Trophoblast cell (in vitro differentiated cells and primary cell): ENCODE results near the gene NQO2.
A peak's percentile ranks its signal among the peaks of the same experiment; 100 is the strongest.
"Not testable (repeated sequence)": the region's sequence is repeated elsewhere in the genome, so short reads cannot be mapped to it uniquely, and the experiment has no call there.

Experiments used
- DNase-seq, 2 donors: peaks; one replicate each; pipeline ENCODE4 v3.0.0-alpha.2; 2016
- H2AFZ ChIP-seq: 2 replicates; pipeline ENCODE4 v1.6.1; 2013; ENCODE audit warnings: low read length, moderate library complexity, mild to moderate bottlenecking; ENCODE audit not compliant: insufficient read depth, poor library complexity
- H2AK5ac ChIP-seq: 2 replicates; pipeline ENCODE4 v1.6.1; 2013; ENCODE audit warnings: mild to moderate bottlenecking, low read length
- H2BK120ac ChIP-seq: 2 replicates; pipeline ENCODE4 v1.6.1; 2013; ENCODE audit warnings: low read length, mild to moderate bottlenecking, moderate library complexity; ENCODE audit not compliant: insufficient read depth, poor library complexity
- H2BK12ac ChIP-seq: 2 replicates; pipeline ENCODE4 v1.6.1; 2013; ENCODE audit warnings: mild to moderate bottlenecking, low read length, moderate library complexity
- H2BK5ac ChIP-seq: 2 replicates; pipeline ENCODE4 v1.6.1; 2013; ENCODE audit warnings: low read length, low read depth, moderate library complexity, mild to moderate bottlenecking; ENCODE audit not compliant: poor library complexity
- H3K14ac ChIP-seq: 2 replicates; pipeline ENCODE4 v1.6.1; 2013; ENCODE audit warnings: mild to moderate bottlenecking, low read length
- H3K18ac ChIP-seq: 2 replicates; pipeline ENCODE4 v1.6.1; 2013; ENCODE audit warnings: mild to moderate bottlenecking, low read length
- H3K23ac ChIP-seq: 2 replicates; pipeline ENCODE4 v1.6.1; 2013; ENCODE audit warnings: low read length
- H3K27ac ChIP-seq: 2 replicates; pipeline ENCODE4 v1.5.1; 2013; ENCODE audit warnings: low read depth, mild to moderate bottlenecking, inconsistent platforms, low read length, moderate library complexity
- H3K27me3 ChIP-seq: 2 replicates; pipeline ENCODE4 v1.6.1; 2013; ENCODE audit warnings: inconsistent platforms, mild to moderate bottlenecking, low read length, moderate library complexity; ENCODE audit not compliant: insufficient read depth
- H3K36me3 ChIP-seq, 2 experiments: 1 replicate in 1 of 2; 2 replicates in 1 of 2; pipeline ENCODE4 v1.6.1; 2013; ENCODE audit warnings: low read length in 2 of 2, mild to moderate bottlenecking in 2 of 2, moderate library complexity in 1 of 2; ENCODE audit not compliant: insufficient read depth in 2 of 2, control insufficient read depth in 1 of 2
- H3K4ac ChIP-seq: 2 replicates; pipeline ENCODE4 v1.6.1; 2013; ENCODE audit warnings: low read depth, mild to moderate bottlenecking, low read length, moderate library complexity
- H3K4me1 ChIP-seq, 2 experiments: 1 replicate in 1 of 2; 2 replicates in 1 of 2; pipeline ENCODE4 v1.6.1; 2013; ENCODE audit warnings: low read length in 2 of 2, mild to moderate bottlenecking in 2 of 2, moderate library complexity in 1 of 2; ENCODE audit not compliant: insufficient read depth in 2 of 2, control insufficient read depth in 1 of 2
- H3K4me2 ChIP-seq: 2 replicates; pipeline ENCODE4 v1.6.1; 2013; ENCODE audit warnings: inconsistent platforms, mild to moderate bottlenecking, low read length, moderate library complexity
- H3K4me3 ChIP-seq: 2 replicates; pipeline ENCODE4 v1.5.1; 2013; ENCODE audit warnings: mild to moderate bottlenecking, low read depth, low read length, inconsistent platforms
- H3K79me1 ChIP-seq: one replicate; pipeline ENCODE4 v1.6.1; 2013; ENCODE audit warnings: low read length
- H3K79me2 ChIP-seq: 2 replicates; pipeline ENCODE4 v1.6.1; 2013; ENCODE audit warnings: low read length, mild to moderate bottlenecking; ENCODE audit not compliant: control insufficient read depth, insufficient read depth, poor library complexity
- H3K9ac ChIP-seq: 2 replicates; pipeline ENCODE4 v1.6.1; 2013; ENCODE audit warnings: mild to moderate bottlenecking, low read length
- H3K9me3 ChIP-seq: 2 replicates; pipeline ENCODE4 v1.6.1; 2013; ENCODE audit warnings: low read depth, mild to moderate bottlenecking, control low read depth, inconsistent platforms, low read length; ENCODE audit not compliant: insufficient read depth
- H4K12ac ChIP-seq: 2 replicates; pipeline ENCODE4 v1.6.1; 2013; ENCODE audit warnings: low read depth, mild to moderate bottlenecking, low read length, moderate library complexity
- H4K8ac ChIP-seq: 2 replicates; pipeline ENCODE4 v1.6.1; 2013; ENCODE audit warnings: low read depth, mild to moderate bottlenecking, low read length, moderate library complexity
- H4K91ac ChIP-seq: one replicate; pipeline ENCODE4 v1.6.1; 2013; ENCODE audit warnings: low read depth, mild to moderate bottlenecking, low read length, moderate library complexity
- WGBS: extraction: QIAGEN DNeasy Blood & Tissue Kit; methylation state at CpG from one replicate; pipeline ENCODE4 v1.1.7; 2013; ENCODE audit warnings: missing lambda C conversion rate; ENCODE audit not compliant: insufficient read length, insufficient coverage; ENCODE audit errors: extremely low coverage; 5-methylcytosine and 5-hydroxymethylcytosine counted together

NQO2 gene

GRCh38 chr6:3003226-3003625 is 3.5 kb downstream of the NQO2 start:
- no CpG with 5 or more reads among the region's 5 CpGs for WGBS
- H2BK12ac ChIP-seq, H3K9me3 ChIP-seq, DNase-seq, H3K27me3 ChIP-seq, H3K14ac ChIP-seq, H4K91ac ChIP-seq, H3K4ac ChIP-seq, H3K18ac ChIP-seq, H3K4me3 ChIP-seq, H2AFZ ChIP-seq, H3K79me1 ChIP-seq, H3K27ac ChIP-seq, H3K79me2 ChIP-seq, H3K4me2 ChIP-seq, H4K12ac ChIP-seq, H3K9ac ChIP-seq, H4K8ac ChIP-seq, H2BK5ac ChIP-seq, H2AK5ac ChIP-seq, H3K23ac ChIP-seq, H2BK120ac ChIP-seq, H3K36me3 ChIP-seq: not testable (repeated sequence)
- peaks cover 0 to 12% of the 10 kb centered on the region in 2 experiments for H3K4me1 ChIP-seq

DNA sequence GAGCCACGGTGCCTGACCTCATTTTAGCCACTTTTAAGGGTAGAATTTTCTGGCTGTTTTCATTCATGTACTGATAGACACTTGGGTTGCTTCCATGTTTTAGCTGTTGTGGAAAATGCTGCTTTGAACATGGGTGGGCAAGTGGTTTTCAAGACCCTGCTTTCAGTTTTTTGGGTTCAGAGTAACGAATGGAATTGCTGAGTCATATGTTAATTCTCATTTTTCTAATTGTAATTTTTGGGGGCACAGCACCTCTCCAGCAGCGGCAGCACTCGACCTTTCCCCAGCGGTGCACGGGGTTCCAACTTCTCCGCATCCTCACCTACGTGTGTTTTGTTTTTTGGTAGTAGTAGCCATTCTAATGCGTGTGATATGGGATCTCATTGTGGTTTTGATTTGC is 5.4 kb downstream of the NQO2 start:
- no peak overlapping the region for H2BK120ac ChIP-seq
- no peak overlapping the region for H3K4ac ChIP-seq
- no peak overlapping the region for H2BK5ac ChIP-seq
- no peak overlapping the region for H4K8ac ChIP-seq
- H3K27me3 ChIP-seq, result no peaks in the 10 kb centered on the region
- peaks cover 4% of the 10 kb centered on the region for H3K9me3 ChIP-seq
- H2AFZ ChIP-seq, result no peak overlapping the region
- no peak overlapping the region for H2BK12ac ChIP-seq
- no peak overlapping the region for H3K9ac ChIP-seq
- no peaks in the 10 kb centered on the region for H3K79me1 ChIP-seq
- no peak overlapping the region for H4K91ac ChIP-seq
- no CpG with 5 or more reads among the region's 9 CpGs for WGBS
- H3K18ac ChIP-seq, result no peak overlapping the region
- peaks cover 0 to 3% of the 10 kb centered on the region in 2 experiments for H3K4me1 ChIP-seq
- no peak overlapping the region for H3K27ac ChIP-seq
- peaks cover 0 to 7% of the 10 kb centered on the region in 2 experiments for H3K36me3 ChIP-seq
- H3K4me2 ChIP-seq, result no peak overlapping the region
- no peak overlapping the region for H2AK5ac ChIP-seq
- DNase-seq, result no peak
- no peak overlapping the region for H4K12ac ChIP-seq
- H3K79me2 ChIP-seq, result no peaks in the 10 kb centered on the region
- H3K4me3 ChIP-seq, result no peak overlapping the region
- H3K23ac ChIP-seq, result no peak overlapping the region
- H3K14ac ChIP-seq, result no peak overlapping the region

DNA sequence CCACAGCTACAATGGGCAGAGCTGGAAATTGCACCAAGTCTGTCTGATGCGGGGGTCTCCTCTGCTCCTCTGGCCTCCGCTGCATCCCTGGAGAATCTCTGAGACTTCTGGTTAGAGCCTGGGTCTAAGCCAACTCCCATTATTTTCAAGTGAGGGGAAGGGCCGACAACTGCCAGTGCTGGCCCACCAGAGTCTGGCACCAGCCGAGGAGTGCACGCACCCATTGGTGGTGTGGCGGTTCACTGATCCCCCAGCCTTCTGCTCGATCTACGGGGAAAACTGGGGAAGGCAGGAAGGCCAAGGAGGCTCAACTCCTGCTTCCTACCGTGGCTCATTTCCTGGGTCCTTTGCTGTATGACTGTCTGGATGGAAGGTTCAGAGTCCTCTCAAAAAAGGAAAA is 6.2 kb downstream of the NQO2 start:
- Histone ChIP-seq H3K36me3 (peaks cover 2 to 12% of the 10 kb centered on the region in 2 experiments), H4K8ac (no peak overlapping the region), H2BK5ac (no peak overlapping the region), H3K27ac (no peak overlapping the region), H3K79me1 (no peaks in the 10 kb centered on the region), H3K23ac (peak overlapping the region; percentile 29), H2BK12ac (no peak overlapping the region), H3K4me3 (no peak overlapping the region), H2BK120ac (no peak overlapping the region), H3K18ac (no peak overlapping the region), H4K91ac (no peak overlapping the region), H2AFZ (no peak overlapping the region), H3K14ac (no peak overlapping the region), H3K9me3 (peaks cover 4% of the 10 kb centered on the region), H3K4ac (no peak overlapping the region), H3K27me3 (no peaks in the 10 kb centered on the region), H3K4me2 (no peak overlapping the region), H4K12ac (no peak overlapping the region), H3K79me2 (no peaks in the 10 kb centered on the region), H3K9ac (no peak overlapping the region), H3K4me1 (peaks cover 0 to 2% of the 10 kb centered on the region in 2 experiments), H2AK5ac (no peak overlapping the region)
- no peak for DNase-seq
- no CpG with 5 or more reads among the region's 9 CpGs for WGBS

GRCh38 chr6:3006476-3006875 is 6.8 kb downstream of the NQO2 start:
- no CpG with 5 or more reads among the region's 5 CpGs for WGBS
- Histone ChIP-seq H3K27me3 (no peaks in the 10 kb centered on the region), H3K79me2 (no peaks in the 10 kb centered on the region), H3K23ac (no peak overlapping the region), H3K9me3 (peaks cover 4% of the 10 kb centered on the region), H4K8ac (no peak overlapping the region), H2BK120ac (no peak overlapping the region), H2AFZ (no peak overlapping the region), H4K12ac (no peak overlapping the region), H4K91ac (no peak overlapping the region), H3K9ac (no peak overlapping the region), H2AK5ac (no peak overlapping the region), H2BK5ac (no peak overlapping the region), H3K18ac (no peak overlapping the region), H3K14ac (no peak overlapping the region), H3K36me3 (peaks cover 2 to 12% of the 10 kb centered on the region in 2 experiments), H3K4me1 (peaks cover 0 to 2% of the 10 kb centered on the region in 2 experiments), H2BK12ac (no peak overlapping the region), H3K79me1 (no peaks in the 10 kb centered on the region), H3K27ac (no peak overlapping the region), H3K4me3 (no peak overlapping the region), H3K4ac (no peak overlapping the region), H3K4me2 (no peak overlapping the region)
- DNase-seq, result no peak
